OCI-LY3 (cell line): ENCODE results near the gene DPH3.
A peak's percentile ranks its signal among the peaks of the same experiment; 100 is the strongest.

ENCODE experiments used
- H2AFZ ChIP-seq: fragments of 200-600, 300-600 bp; shearing (Covaris generic); 2 replicates; pipeline ENCODE4 v1.6.0; 2014; ENCODE audit warnings: antibody characterized with exemption, low read depth, low read length
- H3K27ac ChIP-seq: fragments of 200-600, 300-600 bp; sonication (generic); 2 replicates; pipeline ENCODE4 v1.5.1; 2014; ENCODE audit warnings: mild to moderate bottlenecking, low read length, moderate library complexity, mixed read lengths
- H3K27me3 ChIP-seq: fragments of 200-600, 300-600 bp; sonication (generic); 2 replicates; pipeline ENCODE4 v1.6.1; 2014; ENCODE audit warnings: low read depth, low read length, mixed read lengths
- H3K36me3 ChIP-seq: fragments of 200-600, 300-600 bp; sonication (generic); replicated peaks from 2 replicates; pipeline ENCODE3; 2014; ENCODE audit warnings: low read depth, low read length, mixed read lengths
- H3K4me1 ChIP-seq: fragments of 300-600, 200-600 bp; sonication (generic); 2 replicates; pipeline ENCODE4 v1.6.1; 2014; ENCODE audit warnings: low read length, mixed read lengths
- H3K4me2 ChIP-seq: fragments of 200-600, 300-600 bp; sonication (generic); 2 replicates; pipeline ENCODE4 v1.6.1; 2014; ENCODE audit warnings: low read length, mixed read lengths
- H3K4me3 ChIP-seq: fragments of 300-600, 200-600 bp; sonication (generic); 2 replicates; pipeline ENCODE4 v1.5.1; 2014; ENCODE audit warnings: antibody characterized with exemption, mild to moderate bottlenecking, low read length, moderate library complexity
- H3K79me2 ChIP-seq: fragments of 300-600, 200-600 bp; shearing (Covaris generic); 2 replicates; pipeline ENCODE4 v1.6.1; 2014; ENCODE audit warnings: mild to moderate bottlenecking, low read length, mixed read lengths
- H3K9ac ChIP-seq: fragments of 300-600, 200-600 bp; shearing (Covaris generic); 2 replicates; pipeline ENCODE4 v1.6.0; 2014; ENCODE audit warnings: mild to moderate bottlenecking, low read length, moderate library complexity
- H3K9me3 ChIP-seq: fragments of 200-600, 300-600 bp; shearing (Covaris generic); 2 replicates; pipeline ENCODE4 v1.6.1; 2014; ENCODE audit warnings: low read length, mixed read lengths; ENCODE audit not compliant: insufficient read depth
- H4K20me1 ChIP-seq: fragments of 200-600, 300-600 bp; sonication (generic); 2 replicates; pipeline ENCODE4 v1.6.1; 2016; ENCODE audit warnings: low read length, mixed read lengths; ENCODE audit not compliant: insufficient read depth
- EZH2phosphoT487 ChIP-seq: fragments of 200-600 bp; shearing (Covaris generic); IDR thresholded peaks from 2 replicates; pipeline ENCODE4 v1.6.1; 2018; ENCODE audit warnings: antibody characterized with exemption, mixed run types, low read depth
- TF ChIP-seq, protein P1 (sequence below): fragments of 200-600, 300-600 bp; sonication (generic); IDR thresholded peaks from 2 replicates; pipeline ENCODE4 v1.5.1; 2014; ENCODE audit warnings: antibody characterized with exemption, low read length, low read depth

The DPH3 gene

DNA sequence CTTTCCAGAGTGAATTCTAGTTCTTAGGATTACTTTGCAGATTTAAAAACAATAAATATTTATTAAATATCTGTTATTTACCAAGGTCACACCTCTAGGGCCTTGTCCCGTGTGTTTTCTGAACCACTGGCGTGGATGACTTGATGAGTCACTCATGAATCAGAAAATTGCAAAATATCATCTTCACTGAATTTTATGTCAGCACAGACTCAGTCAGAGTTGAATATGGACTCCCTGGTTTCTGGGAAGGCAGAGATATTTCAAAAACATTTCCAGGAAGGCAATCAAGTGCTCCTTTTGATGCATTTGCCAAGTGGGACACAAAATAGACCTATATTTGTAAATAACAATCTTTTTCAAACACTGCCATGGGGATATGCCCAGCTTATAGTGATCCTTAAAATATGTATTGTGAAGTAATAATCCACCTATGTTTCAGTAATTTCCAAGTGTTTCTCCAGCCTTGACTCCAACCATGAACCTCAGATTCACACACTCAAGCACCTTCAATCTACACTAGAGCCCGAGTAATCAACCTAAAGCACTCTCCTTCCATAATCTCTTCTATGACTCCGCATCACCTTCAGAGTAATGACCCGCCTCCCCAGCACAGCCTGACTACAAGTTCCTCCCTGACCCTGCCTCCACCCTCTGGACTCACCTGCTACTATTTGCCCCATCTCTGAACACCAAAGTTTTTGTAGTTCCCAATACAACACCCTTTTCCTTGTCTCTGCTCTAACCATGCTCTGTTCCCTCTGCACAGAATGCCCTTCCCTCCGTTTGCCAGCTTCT, 24.3 kb downstream of the DPH3 start:
- H3K36me3 ChIP-seq: no peaks in the 10 kb centered on the region
- no peak overlapping the region for H3K4me3 ChIP-seq
- H3K27me3 ChIP-seq: no peaks in the 10 kb centered on the region
- H3K9me3 ChIP-seq: no peaks in the 10 kb centered on the region
- H3K9ac ChIP-seq: no peak overlapping the region
- H3K79me2 ChIP-seq: no peaks in the 10 kb centered on the region
- no peak overlapping the region for H3K27ac ChIP-seq
- H2AFZ ChIP-seq: no peak overlapping the region
- TF ChIP-seq, protein P1, sequence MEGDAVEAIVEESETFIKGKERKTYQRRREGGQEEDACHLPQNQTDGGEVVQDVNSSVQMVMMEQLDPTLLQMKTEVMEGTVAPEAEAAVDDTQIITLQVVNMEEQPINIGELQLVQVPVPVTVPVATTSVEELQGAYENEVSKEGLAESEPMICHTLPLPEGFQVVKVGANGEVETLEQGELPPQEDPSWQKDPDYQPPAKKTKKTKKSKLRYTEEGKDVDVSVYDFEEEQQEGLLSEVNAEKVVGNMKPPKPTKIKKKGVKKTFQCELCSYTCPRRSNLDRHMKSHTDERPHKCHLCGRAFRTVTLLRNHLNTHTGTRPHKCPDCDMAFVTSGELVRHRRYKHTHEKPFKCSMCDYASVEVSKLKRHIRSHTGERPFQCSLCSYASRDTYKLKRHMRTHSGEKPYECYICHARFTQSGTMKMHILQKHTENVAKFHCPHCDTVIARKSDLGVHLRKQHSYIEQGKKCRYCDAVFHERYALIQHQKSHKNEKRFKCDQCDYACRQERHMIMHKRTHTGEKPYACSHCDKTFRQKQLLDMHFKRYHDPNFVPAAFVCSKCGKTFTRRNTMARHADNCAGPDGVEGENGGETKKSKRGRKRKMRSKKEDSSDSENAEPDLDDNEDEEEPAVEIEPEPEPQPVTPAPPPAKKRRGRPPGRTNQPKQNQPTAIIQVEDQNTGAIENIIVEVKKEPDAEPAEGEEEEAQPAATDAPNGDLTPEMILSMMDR: no peak
- no peak for TF ChIP-seq EZH2phosphoT487
- no peaks in the 10 kb centered on the region for H4K20me1 ChIP-seq
- H3K4me2 ChIP-seq: no peak overlapping the region
- peaks cover 9% of the 10 kb centered on the region for H3K4me1 ChIP-seq

DNA sequence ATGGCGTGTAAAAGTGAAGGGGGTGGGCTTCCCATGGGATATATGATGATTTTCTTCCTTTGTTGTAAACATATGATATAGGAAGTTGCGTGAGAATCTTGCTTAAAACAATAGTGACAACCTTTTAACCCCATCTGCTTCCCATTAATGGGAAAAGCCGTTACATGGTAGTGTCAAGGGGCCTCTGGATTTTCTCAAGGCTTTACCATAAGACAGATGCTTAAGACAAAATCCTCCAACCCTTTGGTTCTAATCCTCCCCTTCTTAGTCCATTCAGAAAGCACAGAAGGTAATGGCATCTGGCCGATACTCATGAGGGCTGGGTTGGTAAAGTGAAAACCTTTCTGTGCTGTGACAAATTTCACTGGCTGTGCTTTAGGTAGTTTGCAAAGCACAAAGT, 25.0 kb downstream of the DPH3 start:
- Histone ChIP-seq H3K79me2 (no peaks in the 10 kb centered on the region), H4K20me1 (no peaks in the 10 kb centered on the region), H3K4me1 (peaks cover 7% of the 10 kb centered on the region), H3K9me3 (no peaks in the 10 kb centered on the region), H3K4me3 (no peak overlapping the region), H3K27ac (no peak overlapping the region), H3K36me3 (no peaks in the 10 kb centered on the region), H3K27me3 (no peaks in the 10 kb centered on the region), H3K9ac (no peak overlapping the region), H3K4me2 (no peak overlapping the region), H2AFZ (no peak overlapping the region)
- no peak for TF ChIP-seq EZH2phosphoT487
- TF ChIP-seq, protein P1: no peak

DNA sequence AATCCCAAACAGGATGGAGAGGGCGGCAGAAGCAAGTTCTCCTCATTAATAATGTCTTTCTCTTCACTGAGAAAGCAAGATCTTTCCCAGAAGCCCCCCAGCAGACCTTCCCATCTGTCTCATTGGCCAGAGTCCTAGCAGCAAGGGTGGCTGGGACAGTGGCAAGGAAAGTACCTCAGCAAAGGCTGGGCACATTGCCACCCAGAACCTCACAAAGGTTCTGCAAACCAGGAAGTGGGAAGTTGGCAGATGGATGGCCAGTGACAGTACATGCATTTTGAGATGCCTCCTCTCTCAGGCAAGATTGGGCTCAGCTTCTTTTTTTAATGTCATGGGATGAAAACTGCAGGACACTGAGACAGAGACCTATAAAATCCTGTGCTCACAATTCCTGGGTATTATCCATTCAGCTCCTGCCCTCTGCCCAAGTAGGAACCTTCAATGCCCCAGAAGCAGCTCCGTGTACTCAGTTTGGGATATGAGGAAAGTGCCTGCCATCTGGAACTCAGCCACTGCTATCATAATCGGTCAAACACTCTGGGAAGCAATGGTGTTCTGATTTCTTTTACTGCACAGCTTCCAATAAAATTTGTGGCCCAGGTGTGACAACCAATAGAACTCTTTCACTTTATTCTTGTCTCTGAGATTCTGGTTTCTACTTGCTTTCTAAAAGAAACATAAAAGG, 25.5 kb downstream of the DPH3 start:
- no peak overlapping the region for H3K4me3 ChIP-seq
- H3K27me3 ChIP-seq: no peaks in the 10 kb centered on the region
- H2AFZ ChIP-seq: peak overlapping the region; percentile 92
- H3K27ac ChIP-seq: no peak overlapping the region
- no peaks in the 10 kb centered on the region for H4K20me1 ChIP-seq
- H3K9me3 ChIP-seq: no peaks in the 10 kb centered on the region
- no peak overlapping the region for H3K4me2 ChIP-seq
- H3K9ac ChIP-seq: no peak overlapping the region
- no peaks in the 10 kb centered on the region for H3K36me3 ChIP-seq
- TF ChIP-seq EZH2phosphoT487: no peak
- TF ChIP-seq, protein P1: no peak
- no peaks in the 10 kb centered on the region for H3K79me2 ChIP-seq
- H3K4me1 ChIP-seq: peaks cover 7% of the 10 kb centered on the region

GRCh38 chr3:16236856-16237393, 27.8 kb downstream of the DPH3 start:
- no peaks in the 10 kb centered on the region for H3K9me3 ChIP-seq
- no peaks in the 10 kb centered on the region for H3K36me3 ChIP-seq
- no peak overlapping the region for H2AFZ ChIP-seq
- H3K4me2 ChIP-seq: no peak overlapping the region
- H4K20me1 ChIP-seq: no peaks in the 10 kb centered on the region
- no peak overlapping the region for H3K27ac ChIP-seq
- H3K27me3 ChIP-seq: no peaks in the 10 kb centered on the region
- H3K4me1 ChIP-seq: peaks cover 7% of the 10 kb centered on the region
- H3K9ac ChIP-seq: no peak overlapping the region
- no peaks in the 10 kb centered on the region for H3K79me2 ChIP-seq
- H3K4me3 ChIP-seq: no peak overlapping the region
- no peak for TF ChIP-seq EZH2phosphoT487
- TF ChIP-seq, protein P1: no peak
